Spleen (tissue), 7 donors: ENCODE results near the gene C10orf67.

Experiments used
- CTCF ChIP-seq, 11 experiments: fragments of 200-600 bp in 7 of 11; fragments of 450-650 bp in 4 of 11; sonication (generic) in 4 of 11; IDR thresholded peaks in 8 of 11; conservative IDR thresholded peaks in 3 of 11; 1 replicate in 7 of 11; 2 replicates in 4 of 11; pipeline versions ENCODE4 v1.4.0 to v1.8.0; 2016 to 2021; ENCODE audit warnings: antibody characterized with exemption in 11 of 11, inconsistent platforms in 4 of 11, mild to moderate bottlenecking in 1 of 11
- POLR2AphosphoS5 ChIP-seq, 3 donors: sonication (generic); formaldehyde crosslinking; IDR thresholded peaks; one replicate each; pipeline ENCODE4 v1.5.1; 2017; ENCODE audit warnings: antibody characterized with exemption in 3 of 3
- donor health status: DM: no; HTN: no; CAD: no; lungs with moderate emphysema.
- donor health status: DM: no; HTN: no; CAD: no.
- donor health status: DM: no; HTN: no; CAD: no.

DNA sequence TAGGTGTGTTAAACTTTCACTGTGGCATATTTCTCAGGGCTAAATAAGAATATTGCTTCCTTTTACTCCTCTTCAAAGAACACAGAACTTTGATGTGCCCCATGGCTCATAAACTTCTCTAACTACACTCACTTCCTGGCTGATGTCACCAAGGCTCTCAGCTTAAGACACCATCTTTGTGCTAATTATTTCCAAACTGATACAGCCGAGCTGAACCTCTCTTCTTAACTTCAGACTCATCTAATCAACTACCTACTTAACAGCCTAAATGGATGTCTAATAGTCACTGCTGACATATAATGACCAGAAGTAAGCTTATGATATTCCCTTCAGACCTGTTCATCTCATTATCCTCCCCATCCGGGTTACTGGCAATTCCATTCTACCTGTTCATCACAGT, 3.6 kb downstream of the C10orf67 start:
- TF ChIP-seq CTCF (IDR thresholded peaks at IDR 0.05 in 8 of 11, conservative IDR thresholded peaks at IDR 0.05 in 3 of 11) (no peak), POLR2AphosphoS5 (IDR thresholded peaks at IDR 0.05) (no peak)
